Kidney (tissue), 14 donors: ENCODE measurements around the gene MYLK2. TPM values are rescaled to one million over a fixed set of nuclear protein-coding genes. Genes with fewer than 3 reads are reported as not detected.
"Not testable (repeated sequence)": the region's sequence is repeated elsewhere in the genome, so short reads cannot be mapped to it uniquely, and the experiment has no call there.

Source experiments
- DNase-seq, 5 donors: peaks; one replicate each; pipeline ENCODE4 v3.0.0-alpha.2; 2013 to 2020
- FAIRE-seq: peaks from 2 replicates; lab custom pipeline; 2012; peaks lifted over from hg19 to GRCh38; lab: Jason Lieb, UNC
- H3K27ac ChIP-seq, 2 donors: one replicate each; pipeline ENCODE4 v1.7.0; 2013; ENCODE audit warnings: low read depth in 2 of 2, low read length in 2 of 2, inconsistent platforms in 1 of 2
- H3K27me3 ChIP-seq: one replicate; pipeline ENCODE4 v1.7.1; 2013; ENCODE audit warnings: low read length, inconsistent platforms; ENCODE audit not compliant: control insufficient read depth, insufficient read depth
- H3K36me3 ChIP-seq, 3 donors: one replicate each; pipeline versions ENCODE4 v1.7.0 to v1.7.1; 2013; ENCODE audit warnings: low read length in 3 of 3, control low read depth in 1 of 3, inconsistent platforms in 1 of 3; ENCODE audit not compliant: insufficient read depth in 3 of 3, control insufficient read depth in 2 of 3
- H3K4me1 ChIP-seq, 3 donors: one replicate each; pipeline versions ENCODE4 v1.7.0 to v1.7.1; 2013; ENCODE audit warnings: low read length in 3 of 3, inconsistent platforms in 1 of 3, low read depth in 1 of 3; ENCODE audit not compliant: control insufficient read depth in 2 of 3, insufficient read depth in 2 of 3
- H3K4me3 ChIP-seq, 3 donors: one replicate each; pipeline versions ENCODE4 v1.7.0 to v1.8.1; 2013; ENCODE audit warnings: low read length in 3 of 3, control low read depth in 1 of 3, inconsistent platforms in 1 of 3
- H3K9ac ChIP-seq, 3 donors: one replicate each; pipeline versions ENCODE4 v1.7.0 to v1.7.1; 2013; ENCODE audit warnings: low read length in 3 of 3, control low read depth in 1 of 3, inconsistent platforms in 1 of 3
- H3K9me3 ChIP-seq, 3 donors: one replicate each; pipeline versions ENCODE4 v1.7.0 to v1.7.1; 2013; ENCODE audit warnings: low read length in 3 of 3, control low read depth in 1 of 3, inconsistent platforms in 1 of 3; ENCODE audit not compliant: control insufficient read depth in 2 of 3, insufficient read depth in 1 of 3
- intact Hi-C: fragments of 100-400 bp; cut with DNase I; formaldehyde crosslinking; loops from one replicate; pipeline ENCODE4 v1.11.1; 2022
- polyA plus RNA-seq: library from polyadenylated mRNA; stranded (reverse); fragments of 350-450 nt; fragmentation: Illumina TruSeq; extraction: RNeasy Lipid Tissue Mini Kit (QIAGEN cat#74804); gene quantifications from one replicate; pipeline ENCODE4 v1.2.3, GENCODE V29; 2014; ENCODE audit warnings: low read depth, low replicate concordance; ENCODE audit not compliant: insufficient read depth
- total RNA-seq: library from RNA; stranded (reverse); fragmentation: NEBNext Ultra II Directional; extraction: Animal tissue kit (Norgen Biotek cat#: 25700); gene quantifications from one replicate; pipeline ENCODE4 v1.2.1, GENCODE V29; 2021
- TF ChIP-seq, protein P1 (sequence below): IDR thresholded peaks from 3 replicates; pipeline ENCODE4 v1.5.1; 2012; ENCODE audit warnings: mild to moderate bottlenecking, moderate library complexity, borderline replicate concordance; ENCODE audit not compliant: insufficient read depth; ENCODE audit errors: extremely low read depth
- donor health status: control.
- donor health status: control.
- donor health status: control.
- donor health status: control.
- donor health status: control.
- donor health status: DM: yes; HTN: yes; CAD: no.
- donor health status: Normal renal cell carcinoma (clear cell type).

The MYLK2 gene
- total and polyA plus RNA-seq, 2 donors from 2014 or later = not detected

GRCh38 chr20:31827059-31827458 is 7.9 kb downstream of the MYLK2 start:
- TF ChIP-seq, protein P1, sequence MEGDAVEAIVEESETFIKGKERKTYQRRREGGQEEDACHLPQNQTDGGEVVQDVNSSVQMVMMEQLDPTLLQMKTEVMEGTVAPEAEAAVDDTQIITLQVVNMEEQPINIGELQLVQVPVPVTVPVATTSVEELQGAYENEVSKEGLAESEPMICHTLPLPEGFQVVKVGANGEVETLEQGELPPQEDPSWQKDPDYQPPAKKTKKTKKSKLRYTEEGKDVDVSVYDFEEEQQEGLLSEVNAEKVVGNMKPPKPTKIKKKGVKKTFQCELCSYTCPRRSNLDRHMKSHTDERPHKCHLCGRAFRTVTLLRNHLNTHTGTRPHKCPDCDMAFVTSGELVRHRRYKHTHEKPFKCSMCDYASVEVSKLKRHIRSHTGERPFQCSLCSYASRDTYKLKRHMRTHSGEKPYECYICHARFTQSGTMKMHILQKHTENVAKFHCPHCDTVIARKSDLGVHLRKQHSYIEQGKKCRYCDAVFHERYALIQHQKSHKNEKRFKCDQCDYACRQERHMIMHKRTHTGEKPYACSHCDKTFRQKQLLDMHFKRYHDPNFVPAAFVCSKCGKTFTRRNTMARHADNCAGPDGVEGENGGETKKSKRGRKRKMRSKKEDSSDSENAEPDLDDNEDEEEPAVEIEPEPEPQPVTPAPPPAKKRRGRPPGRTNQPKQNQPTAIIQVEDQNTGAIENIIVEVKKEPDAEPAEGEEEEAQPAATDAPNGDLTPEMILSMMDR = no peak
- Histone ChIP-seq H3K4me1 (peaks cover 0 to 3% (median 2%) of the 10 kb centered on the region in 3 donors), H3K36me3 (no peaks in the 10 kb centered on the region), H3K27me3 (no peaks in the 10 kb centered on the region), H3K27ac (no peak overlapping the region), H3K9me3 (no peaks in the 10 kb centered on the region), H3K4me3 (no peak overlapping the region), H3K9ac (no peak overlapping the region)
- DNase-seq (no peak), FAIRE-seq (no peak)
- intact Hi-C loops = loop anchor here (10.0 kb wide), 1 partner anchor 128 kb away; the partner anchor contains the start of gene PDRG1

DNA sequence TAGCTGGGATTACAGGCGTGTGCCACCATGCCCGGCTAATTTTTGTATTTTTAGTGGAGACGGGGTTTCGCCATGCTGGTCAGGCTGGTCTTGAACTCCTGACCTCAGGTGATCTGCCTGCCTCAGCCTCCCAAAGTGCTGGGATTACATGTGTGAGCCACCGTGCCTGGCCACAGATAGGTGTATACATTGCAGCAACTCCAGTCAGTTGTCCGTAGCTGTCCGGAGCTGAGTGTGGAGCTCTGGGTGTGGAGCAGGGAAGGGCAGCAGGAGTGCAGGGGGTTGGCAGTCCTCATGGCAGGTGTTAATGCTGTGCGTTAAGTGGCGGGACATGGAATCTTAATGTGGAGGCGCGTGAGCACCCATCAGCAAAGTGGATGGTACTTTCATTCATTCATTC is 8.9 kb downstream of the MYLK2 start:
- H3K9me3 ChIP-seq, H3K9ac ChIP-seq, FAIRE-seq, H3K4me1 ChIP-seq, H3K27me3 ChIP-seq, H3K36me3 ChIP-seq, H3K27ac ChIP-seq, DNase-seq, H3K4me3 ChIP-seq: not testable (repeated sequence)
- intact Hi-C loops = loop anchor here (10.0 kb wide), 1 partner anchor 127 kb away; the partner anchor contains the start of gene PDRG1

DNA sequence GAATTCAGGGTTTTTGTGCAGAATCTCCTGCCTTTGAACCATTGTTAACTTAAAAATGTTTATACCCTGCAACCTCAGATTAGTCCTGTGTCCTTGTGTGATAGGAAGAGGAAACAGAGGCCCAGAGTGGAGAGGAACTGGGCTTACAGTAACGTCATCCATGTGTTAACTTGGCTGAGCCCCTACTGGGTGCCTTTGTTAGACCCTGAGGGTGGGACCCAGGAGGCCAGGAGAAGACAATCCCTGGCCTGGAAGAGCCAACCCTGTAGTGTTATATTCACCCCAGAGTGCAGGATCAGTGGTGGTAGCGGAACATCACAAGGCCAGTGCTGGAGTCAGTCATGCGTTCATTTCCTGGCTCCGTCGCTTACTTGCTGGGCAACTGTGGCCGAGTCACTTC is 10.6 kb downstream of the MYLK2 start:
- Histone ChIP-seq H3K4me3 (no peak overlapping the region), H3K27ac (no peak overlapping the region), H3K27me3 (no peaks in the 10 kb centered on the region), H3K36me3 (no peaks in the 10 kb centered on the region), H3K9ac (no peak overlapping the region), H3K4me1 (no peaks in the 10 kb centered on the region), H3K9me3 (no peaks in the 10 kb centered on the region)
- no peak for FAIRE-seq
- intact Hi-C loops = loop anchor here (10.0 kb wide), 1 partner anchor 125 kb away; the partner anchor contains the start of gene PDRG1
- TF ChIP-seq, protein P1 = no peak
- peak in 1 of 5 donors; percentile 23 for DNase-seq

DNA sequence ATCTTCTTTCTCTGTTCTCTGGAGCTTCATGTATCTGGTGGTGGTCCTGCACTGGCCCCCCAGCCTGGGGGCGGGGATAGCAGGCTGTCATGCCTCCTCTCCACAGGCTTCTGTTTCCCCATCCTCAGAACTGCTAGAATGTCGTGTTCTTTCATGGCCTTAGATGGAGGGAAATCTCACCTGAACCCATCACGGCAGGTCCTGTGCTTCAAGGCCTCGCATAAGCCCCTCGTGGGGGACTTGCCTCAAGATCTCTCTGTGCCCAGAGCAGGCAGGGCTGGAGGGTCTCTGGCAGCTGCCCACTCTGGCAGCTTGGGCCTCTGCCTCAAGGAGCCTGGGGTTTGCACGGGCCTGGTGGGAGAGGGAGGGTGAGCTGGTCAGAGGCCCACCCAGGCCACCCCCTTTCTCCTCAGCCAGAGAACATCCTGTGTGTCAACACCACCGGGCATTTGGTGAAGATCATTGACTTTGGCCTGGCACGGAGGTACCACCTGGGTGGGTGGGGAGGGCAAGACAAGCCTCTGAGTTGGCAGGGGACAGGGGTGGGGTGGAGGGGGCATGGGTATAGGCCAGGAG is 11.3 kb downstream of the MYLK2 start:
- TF ChIP-seq, protein P1 = no peak
- Histone ChIP-seq H3K9ac (no peak overlapping the region), H3K4me1 (no peaks in the 10 kb centered on the region), H3K27me3 (no peaks in the 10 kb centered on the region), H3K36me3 (no peaks in the 10 kb centered on the region), H3K27ac (no peak overlapping the region), H3K4me3 (no peak overlapping the region), H3K9me3 (no peaks in the 10 kb centered on the region)
- no peak for FAIRE-seq
- peak in 1 of 5 donors; percentile 46 for DNase-seq
- intact Hi-C loops = no loop called here
